OCI-LY7 (cell line): Measurements from ENCODE around the gene HCAR1.
"Not testable (repeated sequence)": the region's sequence is repeated elsewhere in the genome, so short reads cannot be mapped to it uniquely, and the experiment has no call there.

ENCODE experiments used
- EZH2phosphoT487 ChIP-seq: fragments of 200-600 bp; sonication (generic); IDR thresholded peaks from 2 replicates; pipeline ENCODE4 v1.6.1; 2018; ENCODE audit warnings: low read depth, borderline replicate concordance, mild to moderate bottlenecking, mixed run types, antibody characterized with exemption, low read length, moderate library complexity, mixed read lengths
- TF ChIP-seq, protein P1 (sequence below): fragments of 200-600 bp; sonication (generic); conservative IDR thresholded peaks from 2 replicates; pipeline ENCODE4 v1.5.1; 2014; ENCODE audit warnings: mild to moderate bottlenecking, antibody characterized with exemption, low read length, moderate library complexity, mixed read lengths

GRCh38 chr12:122696922-122697321 is 33.7 kb downstream of the HCAR1 start:
- TF ChIP-seq, protein P1, sequence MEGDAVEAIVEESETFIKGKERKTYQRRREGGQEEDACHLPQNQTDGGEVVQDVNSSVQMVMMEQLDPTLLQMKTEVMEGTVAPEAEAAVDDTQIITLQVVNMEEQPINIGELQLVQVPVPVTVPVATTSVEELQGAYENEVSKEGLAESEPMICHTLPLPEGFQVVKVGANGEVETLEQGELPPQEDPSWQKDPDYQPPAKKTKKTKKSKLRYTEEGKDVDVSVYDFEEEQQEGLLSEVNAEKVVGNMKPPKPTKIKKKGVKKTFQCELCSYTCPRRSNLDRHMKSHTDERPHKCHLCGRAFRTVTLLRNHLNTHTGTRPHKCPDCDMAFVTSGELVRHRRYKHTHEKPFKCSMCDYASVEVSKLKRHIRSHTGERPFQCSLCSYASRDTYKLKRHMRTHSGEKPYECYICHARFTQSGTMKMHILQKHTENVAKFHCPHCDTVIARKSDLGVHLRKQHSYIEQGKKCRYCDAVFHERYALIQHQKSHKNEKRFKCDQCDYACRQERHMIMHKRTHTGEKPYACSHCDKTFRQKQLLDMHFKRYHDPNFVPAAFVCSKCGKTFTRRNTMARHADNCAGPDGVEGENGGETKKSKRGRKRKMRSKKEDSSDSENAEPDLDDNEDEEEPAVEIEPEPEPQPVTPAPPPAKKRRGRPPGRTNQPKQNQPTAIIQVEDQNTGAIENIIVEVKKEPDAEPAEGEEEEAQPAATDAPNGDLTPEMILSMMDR = not testable (repeated sequence)
- TF ChIP-seq EZH2phosphoT487 = not testable (repeated sequence)
